ENCODE measurements around the gene GPR132.
"Not testable (repeated sequence)": the region's sequence is repeated elsewhere in the genome, so short reads cannot be mapped to it uniquely, and the experiment has no call there.

GPR132 gene

DNA sequence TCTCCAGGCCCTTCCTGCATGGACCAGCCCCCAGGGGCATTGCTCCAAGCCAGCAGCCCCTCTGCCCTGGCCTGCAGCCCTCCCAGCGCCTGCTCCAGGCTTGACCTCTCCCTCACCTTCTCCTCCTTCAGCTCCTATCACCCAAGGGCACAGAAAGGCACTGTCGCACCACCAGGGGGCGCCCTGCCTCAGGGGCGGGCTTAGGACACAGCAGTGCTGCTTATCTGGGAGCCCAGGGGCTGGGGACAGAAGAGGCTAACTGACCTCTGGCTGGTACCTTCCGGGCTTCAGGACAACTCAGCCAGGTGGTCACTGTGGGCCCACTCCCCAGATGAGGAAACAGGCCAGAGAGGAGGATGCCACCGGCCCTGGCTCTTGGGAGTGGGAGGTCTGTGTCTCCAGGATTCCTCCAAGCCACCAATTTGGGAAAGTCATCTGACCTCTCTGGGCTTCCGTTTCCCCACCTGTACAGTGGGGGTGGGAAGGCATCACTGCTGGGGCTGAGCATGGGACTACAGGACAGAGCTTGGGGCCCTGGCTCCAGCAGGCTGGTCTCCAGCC is 25.3 kb upstream of the GPR132 start:
- peak; percentile 83 for DNase-seq

DNA sequence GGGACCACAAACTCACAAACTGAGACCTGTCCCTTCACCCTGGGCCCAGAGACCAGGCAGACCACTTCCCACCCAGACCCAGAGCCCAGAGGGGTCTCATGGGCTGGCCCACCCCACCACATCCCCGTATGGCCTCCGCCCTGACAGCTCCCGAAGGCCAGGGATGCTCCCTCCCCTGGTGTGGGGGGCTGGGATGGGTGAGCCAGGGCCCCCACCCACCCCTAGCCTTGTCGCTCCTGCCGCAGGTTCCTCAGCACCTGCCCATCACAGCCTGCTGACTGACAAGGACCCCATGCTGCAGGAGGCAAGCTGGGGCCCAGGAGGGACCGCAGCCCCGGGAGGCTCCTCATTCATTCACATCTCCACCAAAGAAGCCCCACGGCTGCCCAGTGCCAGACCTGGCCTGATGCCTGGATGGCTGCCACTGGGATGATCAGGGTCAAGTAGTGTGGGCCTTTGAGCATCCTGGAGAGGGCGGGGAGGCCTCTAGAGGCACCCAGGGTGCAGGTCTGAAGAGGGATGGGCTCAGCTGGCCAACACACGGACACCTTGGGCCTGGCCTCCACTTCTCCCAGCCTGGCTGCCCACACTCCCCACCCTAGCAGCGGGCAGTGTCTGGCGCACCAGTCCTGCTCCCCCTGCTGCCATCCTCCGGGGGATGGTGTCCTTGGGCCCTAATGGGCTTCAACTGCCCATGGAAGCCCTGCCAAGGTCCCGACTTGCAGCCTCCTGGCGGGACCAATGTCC is 24.7 kb upstream of the GPR132 start:
- DNase-seq, result no peak

DNA sequence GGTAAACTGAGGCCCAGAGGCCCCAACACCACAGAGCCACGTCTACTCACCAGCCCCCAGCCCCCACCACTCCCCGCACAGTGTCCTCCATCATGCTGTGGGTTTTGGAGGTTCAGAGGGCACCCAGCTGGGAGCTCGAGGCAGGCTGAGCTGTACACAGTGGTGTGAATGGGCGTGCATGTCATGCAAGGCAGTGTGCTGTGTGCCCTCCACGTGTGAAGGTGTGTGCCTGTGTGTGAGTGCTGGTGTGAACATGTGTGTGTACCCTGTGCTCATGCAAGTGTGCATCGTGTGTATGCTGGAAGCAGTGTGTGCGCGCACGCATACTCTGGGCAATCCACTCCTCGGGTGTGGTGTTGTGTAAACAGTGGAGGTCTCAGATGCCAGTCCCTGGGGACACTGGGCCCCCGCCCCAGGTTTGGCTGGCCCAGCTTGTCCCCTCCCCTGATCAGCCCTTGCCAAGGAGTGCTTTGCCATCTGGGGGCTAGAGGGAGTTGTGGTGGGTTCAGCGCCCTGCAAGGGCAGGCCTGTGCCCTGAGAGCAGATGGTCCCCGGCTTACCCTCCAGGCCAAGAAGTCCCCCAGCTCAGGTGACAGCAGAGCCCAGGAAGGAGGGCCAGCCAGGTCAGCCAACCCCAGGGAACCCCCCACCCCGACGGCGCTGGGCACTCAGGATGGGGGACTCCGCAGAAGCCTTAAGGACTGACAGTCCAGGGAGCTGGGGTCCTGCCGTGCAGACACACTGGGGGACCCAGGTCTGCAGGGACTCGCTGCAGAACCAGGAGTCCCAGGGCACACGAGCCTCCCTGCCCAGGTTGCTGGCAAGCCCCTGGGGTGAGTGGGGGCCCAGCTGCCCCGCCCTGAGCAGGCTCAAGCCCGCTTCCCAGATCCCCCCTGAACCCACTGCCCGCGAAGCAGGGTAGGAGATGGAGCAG is 23.8 kb upstream of the GPR132 start:
- DNase-seq, result no peak

DNA sequence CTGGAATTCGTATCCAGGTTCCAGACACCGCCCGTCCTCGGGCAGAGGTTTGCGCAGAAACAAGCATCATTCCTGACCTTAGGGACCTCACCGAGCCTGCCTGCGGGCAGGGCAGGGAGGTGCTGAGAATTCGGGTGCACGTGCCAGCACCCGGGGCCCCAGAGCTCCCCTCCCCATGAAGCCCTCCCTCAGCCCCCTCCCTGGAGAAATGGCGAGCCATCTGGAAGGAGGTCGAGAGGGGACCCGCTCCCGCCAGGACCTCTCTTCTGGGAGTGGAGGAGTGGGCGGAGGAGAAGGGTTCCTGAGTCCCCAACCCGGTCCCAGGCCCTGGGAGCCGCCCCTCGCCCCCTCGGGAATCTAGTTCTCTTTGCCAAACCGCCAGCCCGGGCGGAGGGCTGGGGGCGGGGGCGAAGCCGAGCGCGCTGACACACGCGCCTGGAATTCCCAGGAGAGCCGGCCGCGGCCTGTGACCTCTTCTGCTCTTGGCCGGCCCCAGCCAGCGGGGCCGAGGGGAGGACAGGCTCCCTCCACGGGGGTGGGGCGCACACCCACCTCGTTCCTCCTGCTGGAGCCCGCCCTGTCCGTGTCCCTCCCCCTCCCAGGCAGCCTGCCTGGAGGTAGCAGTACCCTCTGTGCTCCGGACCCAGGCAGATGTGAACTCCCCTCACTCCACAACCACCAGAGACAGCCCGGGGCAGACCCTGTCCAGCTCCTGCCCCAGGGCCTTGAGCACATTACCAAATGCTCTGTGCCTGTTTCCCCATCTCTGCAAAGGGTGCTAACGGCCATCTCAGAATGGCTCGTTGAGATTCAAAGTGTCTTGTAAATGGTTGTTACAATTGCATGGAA is 23.0 kb upstream of the GPR132 start:
- no peak for DNase-seq

DNA sequence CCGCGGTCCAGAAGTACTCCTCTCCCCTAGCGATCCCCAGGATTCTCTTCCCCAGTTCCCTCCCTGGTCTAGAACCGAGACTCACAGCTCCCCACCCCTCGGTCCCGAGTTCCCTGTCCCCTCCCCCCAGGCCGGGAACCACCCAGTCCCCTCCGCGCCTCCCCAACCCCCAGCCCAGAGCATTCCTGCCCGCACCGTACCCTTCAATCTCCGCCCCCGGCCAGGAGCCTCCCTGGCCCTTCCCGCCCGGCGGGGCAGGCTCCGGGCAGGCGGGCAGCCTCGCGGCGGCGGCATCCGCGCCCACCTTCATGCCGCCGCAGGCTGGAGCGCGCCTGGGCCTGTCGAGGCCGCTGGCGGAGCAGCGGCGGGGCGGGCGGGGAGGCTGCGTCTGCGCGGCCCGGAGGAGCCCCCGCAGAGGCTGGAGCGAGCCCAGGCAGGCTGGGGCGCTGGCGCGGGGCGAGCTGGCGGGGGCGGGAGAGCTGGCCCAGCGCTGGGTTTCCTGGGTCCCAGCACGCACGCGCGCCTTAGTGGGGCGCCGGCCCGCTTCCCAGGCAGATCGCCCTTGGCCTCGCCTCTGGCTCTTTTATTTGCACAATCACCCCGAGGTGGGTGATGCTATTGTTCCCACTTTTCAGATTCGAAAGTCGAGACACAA is 22.2 kb upstream of the GPR132 start:
- peak; percentile 49 for DNase-seq

DNA sequence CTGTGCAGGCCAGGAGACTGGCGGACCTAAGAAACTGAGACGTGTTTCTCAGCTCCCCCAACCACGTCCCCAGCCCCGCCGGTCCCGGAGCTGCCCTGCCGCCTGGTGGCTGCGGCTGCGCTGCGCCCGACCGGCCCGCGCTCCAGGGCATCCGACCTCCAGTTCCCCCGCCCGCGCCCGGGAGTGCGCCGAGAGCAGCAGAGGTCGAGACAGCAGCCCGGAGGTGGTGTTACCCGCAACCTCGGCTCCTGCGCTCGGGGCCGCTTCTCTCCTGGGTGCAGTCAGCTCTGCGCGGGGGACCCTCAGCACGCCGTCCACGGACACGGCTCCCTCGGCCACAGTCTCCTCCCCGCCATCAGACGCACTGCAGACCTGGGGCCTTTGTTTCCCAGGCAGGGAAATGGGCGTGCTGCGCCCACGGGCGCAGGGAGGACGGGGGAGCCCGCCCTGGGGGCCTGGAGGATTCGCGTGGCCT is 21.6 kb upstream of the GPR132 start:
- DNase-seq, result peak; percentile 89

DNA sequence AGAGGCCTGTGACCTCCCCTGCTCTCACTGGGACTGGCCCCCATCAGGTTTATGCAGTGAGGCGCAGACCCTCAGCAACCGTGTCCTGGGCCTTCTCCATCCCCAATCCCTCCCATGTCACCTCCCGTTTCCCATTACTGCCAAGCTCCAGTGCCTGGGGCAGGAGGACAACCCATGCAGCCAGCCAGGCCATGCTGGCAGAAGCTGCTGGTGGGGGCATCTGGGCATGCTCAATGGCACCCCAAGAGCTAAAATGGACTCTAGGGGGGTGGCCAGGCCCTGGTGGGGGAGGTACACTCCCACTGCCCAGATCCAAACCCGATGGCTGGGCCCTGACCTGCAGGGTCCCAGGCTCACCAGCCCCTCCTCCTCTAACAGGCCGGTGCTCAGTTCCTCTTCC is 20.5 kb upstream of the GPR132 start:
- no peak for DNase-seq

DNA sequence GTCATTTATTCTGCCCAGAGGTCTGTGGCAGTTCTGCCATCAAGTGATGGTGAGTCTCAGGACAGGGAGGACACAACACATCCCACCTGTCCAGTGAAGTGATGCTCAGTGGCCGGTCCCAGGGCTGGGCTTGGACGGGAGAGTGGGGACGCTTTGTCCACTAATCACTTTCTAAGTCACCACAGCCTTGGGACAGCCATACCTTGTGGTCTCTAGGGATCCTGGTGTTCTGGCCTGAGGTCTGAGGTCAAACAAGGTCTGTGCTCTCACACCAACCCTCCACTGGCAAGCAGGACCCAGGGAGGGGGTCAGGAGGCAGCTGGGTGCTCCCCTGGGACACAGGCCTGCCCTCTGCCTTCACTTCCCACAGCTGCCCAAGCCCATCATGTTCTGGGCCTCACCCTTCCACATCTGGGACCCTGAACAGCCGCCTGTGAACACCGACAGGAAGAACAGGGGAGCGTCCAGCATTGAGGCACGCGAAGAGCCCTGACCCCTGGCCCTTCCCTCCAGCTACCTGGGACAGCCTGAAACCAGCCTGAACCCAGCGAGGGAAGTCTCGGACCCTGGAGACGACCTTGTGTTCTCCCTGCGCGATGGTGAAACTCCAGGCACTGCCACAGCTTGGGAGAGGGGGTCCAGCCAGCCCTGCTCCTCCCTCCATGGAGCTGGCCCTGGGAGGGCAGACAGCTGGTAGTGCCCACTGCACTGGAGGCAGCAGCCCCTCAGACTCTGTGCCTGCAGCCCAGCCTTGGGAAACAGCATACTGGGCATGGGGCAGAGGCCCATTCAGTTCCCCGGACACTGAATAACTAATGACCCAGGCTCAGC is 19.7 kb upstream of the GPR132 start:
- no peak for DNase-seq

DNA sequence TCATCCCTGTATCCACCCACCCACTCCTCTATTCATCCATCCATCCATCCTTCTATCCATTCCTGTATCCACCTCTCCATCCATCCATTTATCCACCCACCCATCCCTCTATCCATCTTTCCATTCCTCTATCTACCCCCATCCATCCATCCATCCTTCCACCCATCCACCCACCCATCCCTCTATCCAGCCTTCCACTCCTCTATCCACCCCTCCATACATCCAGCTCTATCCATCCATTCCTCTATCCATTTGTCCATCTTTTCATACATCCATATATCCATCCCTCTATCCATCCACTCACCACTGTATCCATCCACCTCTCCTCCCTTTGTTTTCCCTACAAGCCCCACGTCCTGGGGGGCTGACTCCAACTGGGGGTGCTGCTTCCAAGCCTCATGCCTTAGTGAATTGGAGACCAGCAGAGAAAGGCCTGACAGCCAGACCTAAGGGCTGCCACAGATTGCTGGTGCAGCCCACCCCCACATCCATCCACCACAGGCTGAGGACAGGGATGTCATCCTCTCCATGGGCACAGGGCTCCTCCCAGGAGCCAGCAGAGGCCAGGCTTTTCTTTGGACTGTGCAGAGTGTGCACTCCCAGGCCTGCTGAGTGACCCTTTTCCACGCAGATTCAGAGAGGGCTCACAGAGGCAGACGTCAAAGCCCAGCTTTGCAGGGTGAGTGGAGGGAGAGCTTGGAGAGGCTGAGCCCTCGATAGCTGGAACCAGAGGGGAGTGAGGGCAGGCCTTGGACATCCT is 18.9 kb upstream of the GPR132 start:
- DNase-seq, result no peak

DNA sequence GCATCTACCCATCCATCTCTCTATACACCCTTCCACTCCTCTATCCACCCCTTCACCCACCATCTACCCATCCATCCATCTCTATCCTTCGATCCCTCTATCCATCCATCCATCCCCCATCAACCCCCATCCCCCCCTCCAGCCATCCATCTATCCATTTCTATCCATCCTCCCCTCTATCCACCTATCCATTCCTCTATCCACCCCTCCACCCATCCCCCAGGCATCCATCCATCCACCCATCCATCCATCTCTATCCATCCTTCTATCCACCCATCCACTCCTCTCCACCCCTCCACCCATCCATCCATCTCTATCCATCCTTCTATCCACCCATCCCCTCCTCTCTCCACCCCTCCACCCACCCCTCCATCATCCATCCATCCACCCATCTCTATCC is 17.5 kb upstream of the GPR132 start:
- no peak for DNase-seq

DNA sequence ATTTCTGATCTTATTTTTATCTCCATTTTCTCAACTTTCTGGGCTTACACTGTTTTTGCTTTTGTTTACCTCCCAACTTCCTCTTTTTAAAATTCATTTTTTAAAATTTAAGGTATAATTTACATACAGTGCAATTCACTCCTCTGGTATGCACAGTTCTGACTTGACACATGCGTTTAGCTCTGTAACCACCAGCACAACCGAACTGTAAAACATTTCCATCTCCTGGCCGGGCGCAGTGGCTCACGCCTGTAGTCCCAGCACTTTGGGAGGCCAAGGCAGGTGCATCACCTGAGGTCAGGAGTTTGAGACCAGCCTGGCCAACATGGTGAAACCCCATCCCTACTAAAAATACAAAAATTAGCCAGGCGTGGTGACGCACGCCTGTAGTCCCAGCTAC is 16.2 kb upstream of the GPR132 start:
- DNase-seq, result not testable (repeated sequence)

DNA sequence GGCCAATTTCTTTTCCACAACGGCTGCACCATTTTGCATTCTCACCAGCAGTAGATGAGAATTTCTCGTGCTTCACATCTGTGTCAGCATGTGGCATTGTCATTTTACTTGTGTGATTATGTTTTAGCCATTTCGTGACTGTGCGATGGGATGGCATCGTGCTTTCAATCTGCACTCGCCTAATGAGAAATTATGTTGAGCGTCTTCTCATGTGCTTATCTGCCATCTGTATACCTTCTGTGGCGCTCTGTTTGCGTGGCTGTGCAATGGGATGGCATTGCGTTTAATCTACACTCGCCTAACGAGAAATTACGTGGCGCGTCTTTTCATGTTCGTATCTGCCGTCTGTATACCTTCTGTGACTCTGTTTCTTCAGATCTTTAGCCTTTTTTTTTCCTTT is 14.9 kb upstream of the GPR132 start:
- DNase-seq, result no peak

DNA sequence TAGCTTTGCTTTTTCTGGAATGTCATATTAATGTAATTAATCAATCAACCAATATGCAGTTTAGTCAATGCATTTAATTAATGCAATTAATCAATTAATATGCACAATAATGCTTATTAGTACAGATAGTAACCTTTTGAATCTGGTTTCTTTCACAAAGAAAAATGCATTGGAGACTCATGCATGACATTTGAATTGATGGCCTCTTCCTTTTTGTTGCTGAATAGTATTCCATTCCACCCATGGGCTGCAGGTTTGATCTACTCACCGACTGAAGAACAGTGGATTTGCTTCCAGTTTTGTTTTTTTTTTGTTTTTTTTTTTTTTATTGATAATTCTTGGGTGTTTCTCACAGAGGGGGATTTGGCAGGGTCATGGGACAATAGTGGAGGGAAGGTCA is 13.1 kb upstream of the GPR132 start:
- DNase-seq, result no peak

DNA sequence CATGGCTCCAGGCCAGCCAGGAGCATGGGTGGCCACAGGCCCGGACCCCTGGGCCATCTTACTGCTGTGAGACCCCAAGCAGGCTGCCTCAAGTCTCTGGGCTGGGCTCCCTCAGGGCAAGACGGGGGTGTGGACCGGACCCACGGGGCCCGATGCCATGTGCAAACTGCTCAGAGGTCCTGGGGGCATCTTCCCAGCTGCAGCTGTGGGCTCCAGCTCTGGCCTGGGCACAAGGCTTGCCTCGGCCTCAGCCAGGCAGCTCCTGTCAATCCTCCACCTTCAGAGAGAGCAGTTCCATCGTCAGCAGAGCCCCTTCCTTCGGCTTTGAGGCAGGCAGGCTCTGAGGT is 12.4 kb upstream of the GPR132 start:
- DNase-seq, result no peak

DNA sequence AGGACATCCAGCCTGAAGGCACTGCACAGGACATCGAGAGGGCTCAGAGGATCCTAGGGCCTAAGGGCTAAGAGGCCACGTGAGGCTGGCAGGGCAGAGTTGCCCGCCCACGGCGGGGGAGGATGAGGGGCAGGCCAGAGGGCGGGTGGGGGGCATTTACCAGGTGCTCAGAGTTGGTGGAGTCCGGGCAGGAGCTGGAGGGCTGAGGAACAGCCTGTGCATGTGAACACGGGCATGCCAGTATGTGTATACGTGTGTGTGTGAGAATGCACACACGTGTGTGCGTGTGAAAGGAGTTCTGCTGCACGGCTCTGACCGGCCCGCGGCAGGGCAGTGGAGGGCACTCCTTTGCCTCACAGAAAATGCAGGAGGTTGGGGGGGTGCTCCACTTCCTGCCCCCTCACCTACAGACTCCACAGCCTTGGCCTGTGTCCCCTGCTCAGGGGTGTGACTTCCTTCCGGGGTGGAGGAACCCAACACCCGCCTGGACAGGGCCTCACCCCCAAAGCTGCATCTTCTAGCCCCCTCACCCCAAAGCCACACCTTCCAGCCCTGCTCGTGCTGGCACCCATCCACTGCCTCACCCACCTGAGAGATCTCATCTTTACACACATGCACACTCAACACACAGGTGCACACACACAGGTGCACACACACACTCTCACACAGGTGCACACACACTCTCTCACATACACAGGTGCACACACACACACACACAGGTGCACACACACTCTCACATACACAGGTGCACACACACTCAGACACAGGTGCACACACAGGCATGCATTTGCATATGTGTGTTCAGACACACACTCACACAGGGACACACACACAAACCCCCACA is 11.8 kb upstream of the GPR132 start:
- no peak for DNase-seq

DNA sequence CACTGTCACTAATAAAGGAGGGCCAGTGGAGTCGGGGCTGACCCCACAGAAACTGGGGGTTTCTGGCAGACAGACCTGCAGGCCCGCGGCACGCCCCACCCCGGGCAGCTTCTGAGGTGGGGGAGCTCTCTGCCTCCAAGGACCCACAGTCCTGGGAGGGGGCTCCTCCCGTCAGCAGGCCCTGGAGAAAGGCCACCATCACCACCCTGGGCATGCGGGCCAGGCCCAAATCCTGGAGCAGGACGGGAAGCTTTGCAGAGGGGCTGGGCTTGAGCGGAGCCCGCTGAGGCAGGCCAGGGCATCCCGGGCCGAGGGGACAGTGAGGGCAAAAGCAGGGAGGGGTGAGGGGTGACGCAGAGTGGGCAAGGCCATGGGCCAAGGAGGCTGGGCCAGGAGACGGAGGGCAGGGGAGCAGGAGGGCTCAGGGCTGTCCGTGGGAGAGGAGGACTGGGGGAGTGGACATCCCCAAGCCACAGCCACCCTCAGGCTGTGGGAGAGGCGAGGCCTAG is 11.1 kb upstream of the GPR132 start:
- no peak for DNase-seq

DNA sequence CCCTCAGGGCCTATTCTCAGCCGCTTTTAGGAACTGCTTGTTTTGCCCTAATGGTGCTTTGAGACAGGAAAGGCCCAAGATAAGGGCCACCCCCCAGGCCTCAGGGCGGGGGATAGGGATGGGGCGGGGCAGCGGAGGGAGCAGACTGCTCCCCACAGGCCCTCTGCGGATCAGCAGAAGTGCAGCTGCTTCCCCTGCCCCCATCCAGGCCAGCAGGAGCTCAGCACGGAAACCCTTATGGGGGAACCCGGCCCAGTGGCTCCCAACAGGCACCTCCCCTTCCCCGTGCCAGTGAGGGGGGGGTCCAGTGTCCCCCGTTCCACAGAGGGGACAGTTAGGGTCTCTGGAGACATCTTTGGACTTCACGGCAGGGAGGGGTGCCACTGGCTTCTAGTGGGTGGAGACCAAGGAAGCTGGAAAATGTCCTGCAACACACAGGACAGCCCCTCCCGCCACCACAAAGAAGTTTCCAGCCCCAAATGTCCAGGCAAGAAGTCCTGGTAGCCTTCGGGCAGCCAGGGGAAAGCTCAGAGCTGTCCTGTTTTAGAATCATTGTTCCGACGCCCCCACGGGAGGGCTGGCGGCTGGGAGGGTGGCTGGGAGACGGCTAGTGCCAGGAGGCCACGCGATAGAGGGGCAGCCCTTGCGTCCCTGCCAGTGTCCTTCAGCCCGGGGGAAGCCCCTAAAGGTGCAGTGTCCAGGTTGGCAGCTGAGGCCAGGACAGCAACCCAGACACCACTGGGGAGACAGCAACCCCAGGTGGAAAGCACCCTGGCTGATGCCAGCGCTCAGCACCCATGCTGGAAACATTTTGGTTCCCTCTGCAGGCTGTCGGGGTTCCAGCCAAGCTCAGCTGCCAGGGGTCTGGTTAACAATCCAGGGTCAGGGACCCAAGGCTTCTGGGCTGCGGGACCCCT is 10.4 kb upstream of the GPR132 start:
- DNase-seq, result peak; percentile 70

DNA sequence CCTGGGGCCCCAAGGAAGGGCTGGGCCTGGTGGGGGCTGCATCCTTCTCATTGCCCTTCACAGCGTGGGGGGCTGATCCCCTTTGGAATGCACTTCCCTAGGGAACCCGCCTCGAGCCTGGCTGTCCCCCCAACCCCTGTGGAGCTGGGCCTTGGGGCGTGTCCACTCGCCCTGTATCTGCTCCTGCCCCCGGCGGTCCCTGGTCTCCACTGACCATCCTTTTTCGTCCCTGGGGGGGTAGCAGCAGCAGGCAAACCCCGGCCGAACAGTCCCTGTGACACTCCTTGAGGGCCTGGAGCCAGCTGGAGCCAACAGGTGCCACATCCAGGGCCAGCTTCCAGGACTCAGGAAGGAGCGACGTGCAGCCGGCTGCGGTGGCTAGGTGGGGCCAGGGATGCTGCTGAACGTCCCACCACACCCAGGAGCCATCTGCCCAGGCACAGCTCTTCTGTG is 9.4 kb upstream of the GPR132 start:
- DNase-seq, result no peak
